SU-DHL-6 (cell line): ENCODE results near the gene CLSTN2.

ENCODE experiments used
- EZH2phosphoT487 ChIP-seq: fragments of 200-600 bp; sonication (generic), shearing (Covaris generic); conservative IDR thresholded peaks from 2 replicates; pipeline ENCODE4 v1.6.1; 2018; ENCODE audit warnings: mild to moderate bottlenecking, antibody characterized with exemption, low read length, moderate library complexity, mixed read lengths
- TF ChIP-seq, protein P1 (sequence below): fragments of 200-600 bp; sonication (generic); IDR thresholded peaks from one replicate; pipeline ENCODE4 v1.5.1; 2017; ENCODE audit warnings: antibody characterized with exemption, mild to moderate bottlenecking, low read length, moderate library complexity; ENCODE audit not compliant: insufficient read depth, poor library complexity, severe bottlenecking

DNA sequence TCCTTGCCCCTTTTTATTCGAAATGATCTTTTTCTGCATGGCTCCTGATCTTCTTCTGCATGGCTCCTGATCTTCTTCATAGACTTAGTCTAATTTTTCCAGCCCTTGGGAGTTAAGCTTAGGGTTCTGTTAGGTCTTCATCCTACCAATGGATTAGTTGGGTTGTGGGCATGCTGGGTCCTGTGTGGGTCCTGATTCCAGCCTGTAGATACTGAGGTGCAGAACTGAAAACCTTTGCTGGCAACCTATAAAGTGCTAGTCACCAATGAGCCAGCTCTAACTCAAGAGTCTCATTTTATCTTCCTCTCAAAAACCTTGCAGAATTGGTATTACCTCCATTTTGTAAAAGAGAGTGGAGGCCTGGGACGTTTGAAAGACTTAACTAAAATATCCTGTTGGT, 229.2 kb downstream of the CLSTN2 start:
- TF ChIP-seq, protein P1, sequence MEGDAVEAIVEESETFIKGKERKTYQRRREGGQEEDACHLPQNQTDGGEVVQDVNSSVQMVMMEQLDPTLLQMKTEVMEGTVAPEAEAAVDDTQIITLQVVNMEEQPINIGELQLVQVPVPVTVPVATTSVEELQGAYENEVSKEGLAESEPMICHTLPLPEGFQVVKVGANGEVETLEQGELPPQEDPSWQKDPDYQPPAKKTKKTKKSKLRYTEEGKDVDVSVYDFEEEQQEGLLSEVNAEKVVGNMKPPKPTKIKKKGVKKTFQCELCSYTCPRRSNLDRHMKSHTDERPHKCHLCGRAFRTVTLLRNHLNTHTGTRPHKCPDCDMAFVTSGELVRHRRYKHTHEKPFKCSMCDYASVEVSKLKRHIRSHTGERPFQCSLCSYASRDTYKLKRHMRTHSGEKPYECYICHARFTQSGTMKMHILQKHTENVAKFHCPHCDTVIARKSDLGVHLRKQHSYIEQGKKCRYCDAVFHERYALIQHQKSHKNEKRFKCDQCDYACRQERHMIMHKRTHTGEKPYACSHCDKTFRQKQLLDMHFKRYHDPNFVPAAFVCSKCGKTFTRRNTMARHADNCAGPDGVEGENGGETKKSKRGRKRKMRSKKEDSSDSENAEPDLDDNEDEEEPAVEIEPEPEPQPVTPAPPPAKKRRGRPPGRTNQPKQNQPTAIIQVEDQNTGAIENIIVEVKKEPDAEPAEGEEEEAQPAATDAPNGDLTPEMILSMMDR = no peak
- TF ChIP-seq EZH2phosphoT487 = no peak
